ENCODE results near the gene PPAN.

PPAN gene

DNA sequence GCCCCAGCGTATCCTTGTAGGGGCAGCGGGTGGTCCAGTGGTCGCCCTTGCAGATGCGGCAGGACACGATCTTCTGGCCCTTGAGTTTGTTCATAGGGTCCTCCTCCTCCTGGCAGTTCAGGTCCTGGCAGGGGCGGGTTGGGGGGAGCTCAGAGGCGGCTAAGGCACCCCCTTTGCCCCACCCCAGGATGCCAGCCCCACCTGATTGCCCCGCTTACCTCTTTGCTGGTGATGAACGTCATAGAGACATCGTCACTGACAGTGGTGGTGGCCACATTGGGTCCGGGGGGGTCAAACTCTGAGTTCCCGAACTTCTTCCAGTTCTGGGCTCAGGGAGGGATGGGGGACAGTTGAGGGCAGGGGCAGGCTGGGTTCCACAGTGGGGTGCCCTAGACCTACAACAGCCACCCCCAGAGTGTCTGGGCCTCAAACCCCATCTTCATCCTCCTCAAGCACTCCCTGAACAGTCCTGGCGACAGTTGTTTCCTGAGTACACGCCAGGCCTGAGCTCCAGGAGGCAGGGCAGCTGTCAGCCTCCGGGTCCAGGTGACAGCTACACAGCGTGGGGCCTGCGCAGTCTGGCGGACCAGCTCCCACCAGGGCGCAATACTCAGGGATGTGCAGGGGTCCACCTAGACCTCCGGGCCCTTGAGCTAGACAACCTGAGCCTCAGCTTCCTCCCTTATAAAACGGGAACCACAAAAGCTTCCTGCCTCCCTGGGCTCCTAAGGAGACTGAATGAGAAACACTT lies 10.9 kb downstream of the PPAN start:
- H3K9me3 ChIP-seq (ENCODE audit: insufficient read depth, low read depth, low read length) = no peaks in the 10 kb centered on the region
- H3K36me3 ChIP-seq (ENCODE audit: insufficient read depth, low read depth, low read length) = peaks cover 45% of the 10 kb centered on the region
- no peak overlapping the region for H3K9ac ChIP-seq (ENCODE audit: low read depth, low read length)
- H3K27me3 ChIP-seq (ENCODE audit: insufficient read depth, low read length) = no peaks in the 10 kb centered on the region
- no peak overlapping the region for H3K27ac ChIP-seq (ENCODE audit: low read length)
- peaks cover 4% of the 10 kb centered on the region for H3K4me1 ChIP-seq (ENCODE audit: insufficient read depth, low read length)
- no peak overlapping the region for H3K4me3 ChIP-seq (ENCODE audit: low read length)

DNA sequence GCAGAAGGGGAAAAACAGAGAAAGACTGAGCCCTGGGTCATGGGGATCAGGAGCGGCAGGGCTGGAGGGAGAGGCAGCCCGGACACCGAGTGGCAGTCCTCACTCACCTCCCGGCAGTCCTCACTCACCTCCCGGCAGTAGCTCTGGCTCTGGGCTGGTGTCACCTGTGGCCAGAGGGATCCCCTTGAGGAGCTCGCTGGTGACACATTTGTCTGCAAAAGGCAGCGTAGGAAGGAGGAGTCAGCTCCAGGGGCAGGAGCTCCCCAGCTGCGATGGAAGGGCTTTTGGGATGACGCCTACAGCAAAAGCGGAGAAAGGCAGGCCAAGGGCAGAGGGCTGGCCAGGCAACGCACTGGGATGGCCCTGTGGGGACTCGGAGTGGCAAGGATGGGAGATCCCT lies 12.8 kb downstream of the PPAN start:
- H3K4me3 ChIP-seq (ENCODE audit: low read length) = peak overlapping the region; percentile 96
- H3K27ac ChIP-seq (ENCODE audit: low read length) = no peak overlapping the region
- H3K4me1 ChIP-seq (ENCODE audit: insufficient read depth, low read length) = peaks cover 4% of the 10 kb centered on the region
- peaks cover 45% of the 10 kb centered on the region for H3K36me3 ChIP-seq (ENCODE audit: insufficient read depth, low read depth, low read length)
- H3K27me3 ChIP-seq (ENCODE audit: insufficient read depth, low read length) = no peaks in the 10 kb centered on the region
- peak overlapping the region; percentile 97 for H3K9ac ChIP-seq (ENCODE audit: low read depth, low read length)
- H3K9me3 ChIP-seq (ENCODE audit: insufficient read depth, low read depth, low read length) = no peaks in the 10 kb centered on the region

DNA sequence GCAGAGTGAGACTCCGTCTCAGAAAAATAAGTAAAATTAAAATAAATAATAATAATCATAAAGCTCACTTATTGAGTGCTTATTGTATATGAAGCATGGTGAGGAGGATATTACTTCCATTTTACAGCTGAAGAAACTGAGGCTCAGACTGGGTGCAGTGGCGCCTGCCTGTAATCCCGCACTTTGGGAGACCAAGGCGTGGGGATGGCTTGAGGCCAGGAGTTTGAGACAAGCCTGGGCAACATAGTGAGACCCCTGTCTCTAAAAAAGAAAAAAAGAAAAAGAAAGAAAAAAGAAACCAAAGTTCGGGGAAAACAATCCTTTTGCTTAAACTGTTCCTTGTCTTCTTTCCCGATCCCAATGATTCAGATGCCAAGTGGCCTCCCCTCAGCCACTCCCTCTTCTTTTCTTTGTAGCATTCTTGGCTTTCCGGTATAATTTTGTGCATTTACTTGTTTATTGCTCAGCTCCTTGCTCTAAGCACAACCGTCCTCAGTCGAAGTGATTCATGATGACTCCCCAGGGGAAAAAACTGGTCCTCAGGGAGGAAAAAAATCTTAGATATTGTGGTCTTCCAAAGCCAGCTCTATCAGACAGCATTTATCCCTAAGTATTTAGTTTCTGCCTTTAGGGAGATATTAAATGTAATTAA lies 14.5 kb downstream of the PPAN start:
- H3K36me3 ChIP-seq (ENCODE audit: insufficient read depth, low read depth, low read length) = peaks cover 29% of the 10 kb centered on the region
- H3K27ac ChIP-seq (ENCODE audit: low read length) = no peak overlapping the region
- no peaks in the 10 kb centered on the region for H3K9me3 ChIP-seq (ENCODE audit: insufficient read depth, low read depth, low read length)
- peaks cover 4% of the 10 kb centered on the region for H3K4me1 ChIP-seq (ENCODE audit: insufficient read depth, low read length)
- no peaks in the 10 kb centered on the region for H3K27me3 ChIP-seq (ENCODE audit: insufficient read depth, low read length)
- no peak overlapping the region for H3K4me3 ChIP-seq (ENCODE audit: low read length)
- H3K9ac ChIP-seq (ENCODE audit: low read depth, low read length) = no peak overlapping the region

DNA sequence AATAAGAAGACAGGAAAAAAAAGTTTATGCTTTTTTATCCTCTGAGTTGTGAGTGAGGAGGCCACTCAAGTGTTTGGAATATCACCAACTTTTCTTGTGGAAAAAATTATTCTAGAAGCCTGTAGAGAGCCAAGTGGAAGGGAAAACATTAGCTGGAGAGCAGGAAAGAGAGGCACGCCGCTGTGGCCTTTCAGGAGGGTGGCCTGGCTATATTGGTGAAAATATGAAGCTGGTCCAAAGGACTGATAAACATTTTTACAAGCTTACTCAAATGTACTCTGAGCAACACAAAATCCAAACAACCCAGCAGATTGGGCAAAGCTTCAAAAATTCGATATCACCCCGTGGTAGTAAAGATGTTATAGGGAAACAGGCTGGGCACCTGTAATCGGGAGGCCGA lies 15.9 kb downstream of the PPAN start:
- Histone ChIP-seq H3K9me3 (ENCODE audit: insufficient read depth, low read depth, low read length) (no peaks in the 10 kb centered on the region), H3K9ac (ENCODE audit: low read depth, low read length) (no peak overlapping the region), H3K4me3 (ENCODE audit: low read length) (no peak overlapping the region), H3K36me3 (ENCODE audit: insufficient read depth, low read depth, low read length) (peaks cover 24% of the 10 kb centered on the region), H3K27ac (ENCODE audit: low read length) (no peak overlapping the region), H3K27me3 (ENCODE audit: insufficient read depth, low read length) (no peaks in the 10 kb centered on the region), H3K4me1 (ENCODE audit: insufficient read depth, low read length) (peaks cover 4% of the 10 kb centered on the region)

DNA sequence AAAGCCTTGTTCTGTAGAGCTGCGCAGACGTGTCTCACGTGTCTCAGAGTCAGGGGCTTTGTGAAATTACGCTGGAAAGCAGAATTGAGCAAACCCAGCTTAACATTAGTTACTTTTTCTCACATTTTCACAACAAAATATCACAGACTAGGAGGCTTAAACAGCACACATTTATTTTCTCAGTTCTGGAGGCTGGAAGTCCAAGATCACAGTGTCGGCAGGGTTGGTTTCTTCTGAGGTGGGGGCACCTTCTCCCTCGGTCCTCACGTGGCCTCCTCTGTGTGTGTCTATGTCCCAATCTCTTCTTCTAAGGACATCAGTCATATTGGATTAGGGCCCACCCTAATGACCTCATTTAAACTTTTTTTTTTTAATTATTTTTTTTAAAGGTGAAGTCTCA lies 18.3 kb downstream of the PPAN start:
- no peaks in the 10 kb centered on the region for H3K4me1 ChIP-seq (ENCODE audit: insufficient read depth, low read length)
- peaks cover 20% of the 10 kb centered on the region for H3K36me3 ChIP-seq (ENCODE audit: insufficient read depth, low read depth, low read length)
- no peak overlapping the region for H3K27ac ChIP-seq (ENCODE audit: low read length)
- no peaks in the 10 kb centered on the region for H3K27me3 ChIP-seq (ENCODE audit: insufficient read depth, low read length)
- no peak overlapping the region for H3K9ac ChIP-seq (ENCODE audit: low read depth, low read length)
- no peaks in the 10 kb centered on the region for H3K9me3 ChIP-seq (ENCODE audit: insufficient read depth, low read depth, low read length)
- H3K4me3 ChIP-seq (ENCODE audit: low read length) = no peak overlapping the region

DNA sequence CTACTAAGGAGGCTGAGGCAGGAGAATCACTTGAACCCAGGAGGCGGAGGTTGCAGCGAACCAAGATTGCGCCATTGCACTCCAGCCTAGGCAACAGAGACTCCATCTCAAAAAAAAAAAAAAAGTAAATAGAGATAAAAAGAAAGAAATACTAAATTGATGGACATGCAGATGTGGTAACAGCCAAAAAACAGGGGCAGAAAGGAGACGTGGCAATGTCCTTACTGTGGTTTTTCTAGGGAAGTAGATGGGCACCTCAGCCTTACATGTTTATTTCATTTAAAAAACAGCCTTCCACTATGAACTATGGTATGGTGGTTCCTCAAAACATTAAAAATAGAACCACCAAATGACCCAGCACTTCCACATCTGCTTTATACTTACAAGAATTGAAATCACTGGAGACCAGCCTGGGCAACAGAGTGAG lies 20.1 kb downstream of the PPAN start:
- no peak overlapping the region for H3K4me3 ChIP-seq (ENCODE audit: low read length)
- no peaks in the 10 kb centered on the region for H3K9me3 ChIP-seq (ENCODE audit: insufficient read depth, low read depth, low read length)
- peaks cover 37% of the 10 kb centered on the region for H3K36me3 ChIP-seq (ENCODE audit: insufficient read depth, low read depth, low read length)

DNA sequence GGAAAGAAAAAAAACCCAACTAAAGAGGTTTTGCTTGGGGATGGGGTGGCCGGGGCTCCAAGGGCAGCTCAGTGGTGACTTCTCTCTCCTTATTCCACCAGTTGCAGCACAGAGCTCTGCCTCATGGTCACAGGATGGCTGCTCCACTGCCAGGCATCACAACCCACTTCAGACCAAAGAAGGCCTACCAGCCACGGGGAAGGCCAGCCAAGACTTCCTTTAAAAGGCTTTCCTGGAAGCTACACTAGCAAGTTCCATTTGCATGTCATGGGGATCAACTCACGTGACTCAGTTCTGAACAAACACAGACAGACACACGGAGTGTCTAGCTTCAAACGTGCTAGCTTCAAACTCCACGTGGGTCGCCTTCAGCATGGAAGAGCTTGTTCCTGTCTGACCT lies 26.7 kb downstream of the PPAN start:
- no peak overlapping the region for H3K9ac ChIP-seq (ENCODE audit: low read depth, low read length)
- H3K4me3 ChIP-seq (ENCODE audit: low read length) = no peak overlapping the region
- peaks cover 90% of the 10 kb centered on the region for H3K36me3 ChIP-seq (ENCODE audit: insufficient read depth, low read depth, low read length)
- no peaks in the 10 kb centered on the region for H3K9me3 ChIP-seq (ENCODE audit: insufficient read depth, low read depth, low read length)
- no peaks in the 10 kb centered on the region for H3K27me3 ChIP-seq (ENCODE audit: insufficient read depth, low read length)
- H3K4me1 ChIP-seq (ENCODE audit: insufficient read depth, low read length) = no peaks in the 10 kb centered on the region
- no peak overlapping the region for H3K27ac ChIP-seq (ENCODE audit: low read length)

More for the DNA sequence above, 20.1 kb downstream of the PPAN start:
- H3K27me3 ChIP-seq (ENCODE audit: insufficient read depth, low read length) = no peaks in the 10 kb centered on the region
- H3K9ac ChIP-seq (ENCODE audit: low read depth, low read length) = no peak overlapping the region
- no peak overlapping the region for H3K27ac ChIP-seq (ENCODE audit: low read length)
- no peaks in the 10 kb centered on the region for H3K4me1 ChIP-seq (ENCODE audit: insufficient read depth, low read length)

DNA sequence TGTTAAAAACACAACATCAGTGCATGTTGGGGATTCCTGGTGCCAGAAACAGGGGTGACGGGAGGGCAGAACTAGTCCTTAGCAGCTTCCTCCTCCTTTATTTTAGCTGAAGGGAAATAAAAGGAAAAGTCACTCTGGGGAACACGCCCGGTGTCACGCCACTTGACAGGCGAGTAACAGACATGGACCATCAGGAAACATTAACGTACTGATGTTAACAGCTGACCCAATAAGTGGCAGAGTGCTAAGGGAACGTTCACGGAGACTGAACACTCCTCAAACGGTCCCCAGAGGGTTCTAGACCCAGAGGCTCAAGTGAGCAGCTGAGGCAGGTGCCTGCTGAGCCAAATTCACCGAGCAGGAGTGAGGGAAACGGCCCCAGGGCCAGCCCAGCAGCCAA lies 27.4 kb downstream of the PPAN start:
- H3K27ac ChIP-seq (ENCODE audit: low read length) = no peak overlapping the region
- H3K4me3 ChIP-seq (ENCODE audit: low read length) = no peak overlapping the region
- no peaks in the 10 kb centered on the region for H3K9me3 ChIP-seq (ENCODE audit: insufficient read depth, low read depth, low read length)
- no peaks in the 10 kb centered on the region for H3K27me3 ChIP-seq (ENCODE audit: insufficient read depth, low read length)
- peaks cover 93% of the 10 kb centered on the region for H3K36me3 ChIP-seq (ENCODE audit: insufficient read depth, low read depth, low read length)
- H3K9ac ChIP-seq (ENCODE audit: low read depth, low read length) = no peak overlapping the region
- H3K4me1 ChIP-seq (ENCODE audit: insufficient read depth, low read length) = no peaks in the 10 kb centered on the region

DNA sequence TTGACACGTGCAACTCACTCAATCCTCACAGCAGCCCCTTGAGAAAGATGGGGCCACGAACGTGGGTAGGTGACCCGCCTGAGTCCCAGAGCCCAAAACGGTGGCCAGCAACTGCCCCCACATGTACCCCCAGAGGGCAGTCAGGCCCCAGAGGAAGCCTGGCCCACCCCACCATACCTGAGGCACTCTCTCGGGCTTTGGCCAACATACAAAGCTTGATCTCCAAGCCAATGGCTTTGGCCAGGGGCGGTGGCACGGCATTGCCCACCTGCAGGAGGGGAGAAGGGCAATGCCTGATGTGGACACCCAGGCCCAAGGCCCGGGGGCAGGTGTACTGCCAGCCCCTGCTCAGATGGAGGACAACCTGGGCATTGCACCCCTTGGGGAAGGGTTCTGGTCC lies 27.9 kb downstream of the PPAN start:
- Histone ChIP-seq H3K4me1 (ENCODE audit: insufficient read depth, low read length) (no peaks in the 10 kb centered on the region), H3K9me3 (ENCODE audit: insufficient read depth, low read depth, low read length) (no peaks in the 10 kb centered on the region), H3K4me3 (ENCODE audit: low read length) (no peak overlapping the region), H3K27ac (ENCODE audit: low read length) (no peak overlapping the region), H3K27me3 (ENCODE audit: insufficient read depth, low read length) (no peaks in the 10 kb centered on the region), H3K36me3 (ENCODE audit: insufficient read depth, low read depth, low read length) (peaks cover 95% of the 10 kb centered on the region), H3K9ac (ENCODE audit: low read depth, low read length) (no peak overlapping the region)

DNA sequence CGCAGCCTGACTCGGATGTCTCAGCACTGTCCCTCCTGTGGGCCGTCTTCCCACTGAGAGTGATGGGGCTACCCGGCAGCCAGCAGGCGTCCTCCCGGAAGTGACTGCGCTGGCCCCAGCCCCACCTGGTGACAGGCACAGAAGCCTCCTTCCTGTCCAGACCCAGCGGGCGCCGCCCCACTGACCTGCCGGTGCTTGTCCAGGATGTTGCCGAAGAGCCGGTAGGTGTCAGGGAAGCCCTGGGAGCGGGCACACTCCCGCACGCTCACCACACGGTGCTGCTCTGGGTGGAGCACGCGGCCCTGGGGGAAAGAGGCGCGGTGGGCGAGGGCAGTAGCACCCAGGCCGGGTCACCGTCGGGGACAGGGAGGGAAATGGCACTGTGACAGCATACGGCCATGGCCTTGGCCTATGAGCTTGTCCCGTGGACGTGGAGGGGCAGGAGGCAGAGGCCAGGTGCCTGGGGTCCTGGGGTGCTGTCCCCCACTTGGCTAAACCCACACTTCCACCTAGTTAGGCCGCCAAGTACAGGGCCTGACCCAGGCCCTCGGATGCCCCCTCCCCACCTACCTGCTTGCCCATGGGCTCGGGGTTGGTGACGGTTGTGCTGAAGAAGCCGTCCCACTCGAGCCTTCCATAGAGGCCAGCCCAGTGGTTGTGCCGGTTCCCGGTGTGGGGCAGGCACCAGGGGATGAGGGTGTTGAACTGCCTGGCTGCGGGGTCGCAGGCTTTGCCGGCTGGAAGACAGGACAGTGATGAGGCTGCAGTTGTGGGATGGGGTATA lies 29.6 kb downstream of the PPAN start:
- Histone ChIP-seq H3K9me3 (ENCODE audit: insufficient read depth, low read depth, low read length) (no peaks in the 10 kb centered on the region), H3K4me3 (ENCODE audit: low read length) (no peak overlapping the region), H3K9ac (ENCODE audit: low read depth, low read length) (no peak overlapping the region), H3K27me3 (ENCODE audit: insufficient read depth, low read length) (no peaks in the 10 kb centered on the region), H3K4me1 (ENCODE audit: insufficient read depth, low read length) (no peaks in the 10 kb centered on the region), H3K27ac (ENCODE audit: low read length) (no peak overlapping the region), H3K36me3 (ENCODE audit: insufficient read depth, low read depth, low read length) (peaks cover 99% of the 10 kb centered on the region)

DNA sequence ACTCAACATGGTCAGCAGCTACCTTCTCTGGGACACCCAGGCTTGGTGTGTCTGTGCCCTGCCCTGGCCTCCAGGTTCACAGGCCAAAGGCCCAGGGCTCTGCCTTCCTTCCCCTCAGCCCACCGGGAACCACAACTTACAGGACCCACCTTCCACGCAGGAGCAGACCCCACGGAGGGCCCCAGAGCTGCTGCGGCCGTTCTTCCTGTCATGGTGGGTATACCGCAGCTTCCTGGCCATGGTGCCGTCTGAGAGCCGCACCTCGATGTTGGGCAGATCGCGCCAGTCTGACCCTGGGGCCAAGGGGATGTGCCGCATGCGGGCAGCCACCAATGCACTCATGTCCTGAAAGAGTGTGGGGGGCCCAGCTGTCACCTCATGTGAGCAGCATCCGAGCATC lies 30.8 kb downstream of the PPAN start:
- Histone ChIP-seq H3K9me3 (ENCODE audit: insufficient read depth, low read depth, low read length) (no peaks in the 10 kb centered on the region), H3K4me3 (ENCODE audit: low read length) (no peak overlapping the region), H3K4me1 (ENCODE audit: insufficient read depth, low read length) (no peaks in the 10 kb centered on the region), H3K27ac (ENCODE audit: low read length) (no peak overlapping the region), H3K9ac (ENCODE audit: low read depth, low read length) (no peak overlapping the region), H3K36me3 (ENCODE audit: insufficient read depth, low read depth, low read length) (peaks cover 99% of the 10 kb centered on the region), H3K27me3 (ENCODE audit: insufficient read depth, low read length) (no peaks in the 10 kb centered on the region)
